ENCODE data around the gene MAPK8IP3. TPM values are rescaled to one million over a fixed set of nuclear protein-coding genes. Genes with fewer than 3 reads are reported as not detected.

Gene MAPK8IP3
- total and polyA plus RNA-seq, 9 of the 15 experiments (the other 6 are each of a cell fraction or from before 2014, with no cell fraction given): 0.17 to 58.7 (median 16.7) TPM

GRCh38 chr16:1708768-1709180, 2.8 kb downstream of the MAPK8IP3 start (continued):
- TF ChIP-seq PURB (CRISPR knock-in tag; IDR thresholded peaks at IDR 0.05; ENCODE audit: low read depth): no peak
- TF ChIP-seq SMARCA4 (IDR thresholded peaks at IDR 0.05): peak; percentile 46; the same call in 1 of the 2 replicates
- no peak for TF ChIP-seq BMI1 (IDR thresholded peaks at IDR 0.05; ENCODE audit: low read length)
- peak; percentile 92 for TF ChIP-seq CREM (IDR thresholded peaks at IDR 0.05; ENCODE audit: low read depth)
- TF ChIP-seq KLF13 (tag; IDR thresholded peaks at IDR 0.05; ENCODE audit: borderline replicate concordance, low read depth): no peak

DNA sequence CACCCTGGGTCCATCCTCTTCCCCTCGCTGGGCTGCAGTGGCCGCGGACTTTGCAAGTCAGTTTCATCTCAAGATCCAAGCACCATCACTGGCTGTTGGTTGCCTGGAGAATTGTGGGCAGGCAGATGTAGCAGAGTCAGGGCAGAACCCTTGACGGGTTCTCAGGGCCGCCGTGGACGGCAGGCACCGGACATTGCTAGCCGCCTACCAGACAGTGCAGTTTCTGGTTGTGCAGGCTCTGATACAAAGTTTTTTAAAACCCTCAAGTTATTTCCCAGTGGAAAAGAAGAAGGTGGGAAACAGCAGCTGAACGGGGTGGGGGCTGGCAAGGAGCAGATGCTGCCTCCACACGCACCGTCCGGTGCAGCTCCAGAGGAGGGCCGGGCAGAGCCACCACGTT, 3.4 kb downstream of the MAPK8IP3 start:
- Histone ChIP-seq H3K4me1 (replicated peaks in 1 of 2; ENCODE audit: control insufficient read depth in 2 of 2, insufficient read depth in 2 of 2, low read length in 2 of 2) (peaks cover 24 to 51% of the 10 kb centered on the region in 2 experiments), H3K4me3 (no peak overlapping the region), H4K20me1 (replicated peaks; ENCODE audit: control insufficient read depth, insufficient read depth, low read length) (peaks cover 31% of the 10 kb centered on the region), H3K9ac (ENCODE audit: insufficient read depth in 1 of 2, low read depth in 2 of 2, low read length in 2 of 2) (peak overlapping the region in 1 of 2 experiments; percentile 71; a peak in 2 of 4 replicates), H3K4me2 (ENCODE audit: insufficient read depth, low read length) (peak overlapping the region; percentile 86), H3K27me3 (ENCODE audit: control insufficient read depth in 2 of 2, insufficient read depth in 2 of 2, low read length in 2 of 2) (no peaks in the 10 kb centered on the region), H3K9me3 (replicated peaks; ENCODE audit: control insufficient read depth, insufficient read depth, low read depth, low read length) (no peaks in the 10 kb centered on the region), H3K79me2 (ENCODE audit: control insufficient read depth, insufficient read depth, low read length) (peaks cover 73% of the 10 kb centered on the region), H3K36me3 (ENCODE audit: control insufficient read depth, insufficient read depth, low read length) (peaks cover 4% of the 10 kb centered on the region; the same call in 1 of the 3 replicates), H2AFZ (ENCODE audit: low read depth, low read length) (no peak overlapping the region), H3K27ac (ENCODE audit: extremely low read depth, low read depth, low read length) (no peak overlapping the region), H3K9me1 (ENCODE audit: control insufficient read depth, insufficient read depth, low read length) (peaks cover 4% of the 10 kb centered on the region)
- ATAC-seq: no peak
- 81% methylated on average over 13 of the region's 15 CpGs for WGBS (ENCODE audit: insufficient coverage, low coverage, missing lambda C conversion rate)
- no peak for FAIRE-seq
- ChIA-PET CTCF (ENCODE audit: low intra/inter-chr PET ratio) (no interaction called here), POLR2A (interaction anchor here (0.6 to 4.1 kb wide), 8 partner anchors 10 to 305 kb away, joined by 3 to 21 read pairs (median 4); partner anchors contain the start of genes JPT2, NUBP2, SPSB3 and UQCC4)
- no TSS peak for BruUV-seq (replicated peaks)
- no peak for DNase-seq (ENCODE audit: extremely low read depth in 1 of 4, low spot score in 3 of 4)
- in situ Hi-C loops (cut with MboI) (no loop called here), intact Hi-C loops (cut with micrococcal nuclease) (no loop called here)
- TF ChIP-seq MCM7 (IDR thresholded peaks at IDR 0.05) (no peak), ZNF146 (CRISPR knock-in tag; IDR thresholded peaks at IDR 0.05; ENCODE audit: unreplicated experiment) (no peak), ARID1B (IDR thresholded peaks at IDR 0.05) (no peak), E2F8 (IDR thresholded peaks at IDR 0.05; ENCODE audit: low read depth, partially characterized antibody) (no peak), PTTG1 (tag; IDR thresholded peaks at IDR 0.05; ENCODE audit: low read depth) (no peak), NUFIP1 (IDR thresholded peaks at IDR 0.05; ENCODE audit: partially characterized antibody) (no peak), CEBPB (tag; IDR thresholded peaks at IDR 0.05) (no peak), HDAC1 (IDR thresholded peaks at IDR 0.05) (no peak), ETS1 (conservative IDR thresholded peaks at IDR 0.05; ENCODE audit: control insufficient read depth, low read depth, low read length) (no peak)
- TF ChIP-seq, protein P1, sequence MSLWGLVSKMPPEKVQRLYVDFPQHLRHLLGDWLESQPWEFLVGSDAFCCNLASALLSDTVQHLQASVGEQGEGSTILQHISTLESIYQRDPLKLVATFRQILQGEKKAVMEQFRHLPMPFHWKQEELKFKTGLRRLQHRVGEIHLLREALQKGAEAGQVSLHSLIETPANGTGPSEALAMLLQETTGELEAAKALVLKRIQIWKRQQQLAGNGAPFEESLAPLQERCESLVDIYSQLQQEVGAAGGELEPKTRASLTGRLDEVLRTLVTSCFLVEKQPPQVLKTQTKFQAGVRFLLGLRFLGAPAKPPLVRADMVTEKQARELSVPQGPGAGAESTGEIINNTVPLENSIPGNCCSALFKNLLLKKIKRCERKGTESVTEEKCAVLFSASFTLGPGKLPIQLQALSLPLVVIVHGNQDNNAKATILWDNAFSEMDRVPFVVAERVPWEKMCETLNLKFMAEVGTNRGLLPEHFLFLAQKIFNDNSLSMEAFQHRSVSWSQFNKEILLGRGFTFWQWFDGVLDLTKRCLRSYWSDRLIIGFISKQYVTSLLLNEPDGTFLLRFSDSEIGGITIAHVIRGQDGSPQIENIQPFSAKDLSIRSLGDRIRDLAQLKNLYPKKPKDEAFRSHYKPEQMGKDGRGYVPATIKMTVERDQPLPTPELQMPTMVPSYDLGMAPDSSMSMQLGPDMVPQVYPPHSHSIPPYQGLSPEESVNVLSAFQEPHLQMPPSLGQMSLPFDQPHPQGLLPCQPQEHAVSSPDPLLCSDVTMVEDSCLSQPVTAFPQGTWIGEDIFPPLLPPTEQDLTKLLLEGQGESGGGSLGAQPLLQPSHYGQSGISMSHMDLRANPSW (CRISPR knock-in tag; IDR thresholded peaks at IDR 0.05): no peak
